Activated T-cell treated with anti-CD3 and anti-CD28 coated beads, Interleukin-2, amount 50 U/mL, for 48 hours (primary cell): ENCODE results near the gene FAM163B.
"Not testable (repeated sequence)": the region's sequence is repeated elsewhere in the genome, so short reads cannot be mapped to it uniquely, and the experiment has no call there.

Experiments
- DNase-seq, 2 experiments: peaks; one replicate each; pipeline ENCODE4 v3.0.0-alpha.2; 2020

FAM163B gene

DNA sequence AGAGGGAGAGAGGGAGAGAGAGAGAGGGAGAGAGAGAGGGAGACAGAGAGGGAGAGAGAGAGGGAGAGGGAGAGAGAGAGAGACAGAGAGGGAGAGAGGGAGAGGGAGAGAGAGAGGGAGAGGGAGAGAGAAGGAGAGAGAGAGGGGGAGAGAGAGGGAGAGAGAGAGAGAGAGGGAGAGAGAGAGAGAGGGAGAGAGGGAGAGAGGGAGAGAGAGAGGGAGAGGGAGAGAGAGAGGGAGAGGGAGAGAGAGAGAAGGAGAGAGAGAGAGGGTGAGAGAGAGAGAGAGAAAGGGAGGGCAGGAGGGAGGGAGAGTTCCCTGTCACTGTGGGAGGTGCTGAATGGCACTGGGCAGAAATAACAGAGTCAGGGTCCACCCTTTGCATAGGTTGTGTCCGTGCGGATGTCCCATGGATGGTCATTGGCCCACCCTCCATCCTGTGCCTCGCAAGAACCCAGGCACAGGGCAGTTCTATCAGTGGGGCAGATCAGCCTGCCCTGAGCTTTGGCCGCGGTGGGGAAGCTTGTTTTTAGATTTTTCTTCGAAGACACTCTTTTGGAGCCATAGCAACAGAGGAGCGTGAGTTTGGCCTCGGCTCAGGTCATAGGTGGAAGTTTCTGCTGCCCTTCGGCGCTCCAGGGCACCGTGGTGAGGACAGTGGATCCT, 44.6 kb downstream of the FAM163B start:
- no peak for DNase-seq

DNA sequence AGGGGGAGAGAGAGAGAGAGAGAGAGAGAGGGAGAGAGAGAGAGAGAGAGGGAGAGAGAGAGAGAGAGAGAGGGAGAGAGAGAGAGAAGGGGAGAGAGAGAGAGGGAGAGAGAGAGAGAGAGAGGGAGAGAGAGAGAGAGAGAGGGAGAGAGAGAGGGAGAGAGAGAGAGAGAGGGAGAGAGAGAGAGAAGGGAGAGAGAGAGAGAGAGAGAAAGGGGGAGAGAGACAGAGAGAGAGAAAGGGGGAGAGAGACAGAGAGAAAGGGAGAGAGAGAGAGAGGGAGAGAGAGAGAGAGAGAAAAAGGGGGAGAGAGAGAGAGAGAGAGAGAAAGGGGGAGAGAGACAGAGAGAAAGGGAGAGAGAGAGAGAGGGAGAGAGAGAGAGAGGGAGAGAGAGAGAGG, 45.4 kb downstream of the FAM163B start:
- not testable (repeated sequence) for DNase-seq

DNA sequence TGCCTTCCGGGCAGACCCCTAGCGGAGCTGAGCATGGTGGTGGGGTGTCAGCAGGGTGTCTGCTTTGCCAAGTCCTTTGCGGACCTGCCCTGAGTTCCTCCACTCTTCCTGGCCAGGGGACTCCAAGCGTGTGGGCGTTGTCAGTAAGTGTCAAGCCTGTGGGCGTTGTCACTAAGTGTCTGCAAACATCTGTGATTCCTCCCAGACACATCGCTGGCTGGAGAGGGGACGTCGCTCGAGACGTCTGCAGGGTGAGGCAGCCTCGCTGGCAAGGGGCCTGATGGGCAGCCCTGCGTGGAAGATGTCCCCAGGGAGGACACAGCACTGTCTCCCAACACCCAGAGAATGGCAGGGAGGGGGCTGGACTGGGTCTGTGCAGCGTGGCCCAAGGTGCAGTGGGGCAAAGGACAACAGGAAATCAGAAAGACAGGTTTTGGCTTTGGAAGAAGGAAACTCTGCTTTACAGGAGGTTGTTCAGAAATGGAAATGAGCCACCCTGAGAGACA, 45.8 kb downstream of the FAM163B start:
- DNase-seq = no peak

DNA sequence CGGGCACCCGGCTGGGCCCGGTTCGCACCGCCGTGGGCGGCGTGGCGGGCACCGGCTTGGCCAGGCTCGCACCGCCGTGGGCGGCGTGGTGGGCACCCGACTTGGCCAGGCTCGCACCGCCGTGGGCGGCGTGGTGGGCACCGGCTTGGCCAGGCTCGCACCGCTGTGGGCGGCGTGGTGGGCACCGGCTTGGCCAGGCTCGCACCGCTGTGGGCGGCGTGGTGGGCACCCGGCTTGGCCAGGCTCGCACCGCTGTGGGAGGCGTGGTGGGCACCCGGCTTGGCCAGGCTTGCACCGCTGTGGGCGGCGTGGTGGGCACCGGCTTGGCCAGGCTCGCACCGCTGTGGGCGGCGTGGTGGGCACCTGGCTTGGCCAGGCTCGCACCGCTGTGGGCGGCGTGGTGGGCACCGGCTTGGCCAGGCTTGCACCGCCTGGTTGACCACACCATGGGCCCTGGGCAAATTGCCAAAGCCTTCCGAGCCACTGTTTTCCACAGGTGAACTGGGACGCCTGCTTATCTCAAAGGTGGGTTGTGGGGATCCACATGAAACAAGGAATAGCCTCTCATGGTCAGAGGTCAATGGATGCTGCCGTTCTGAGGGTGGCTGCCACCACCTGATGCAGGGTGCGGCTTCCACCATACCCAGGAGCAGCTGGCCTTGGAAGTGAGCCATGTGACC, 46.4 kb downstream of the FAM163B start:
- DNase-seq = no peak

DNA sequence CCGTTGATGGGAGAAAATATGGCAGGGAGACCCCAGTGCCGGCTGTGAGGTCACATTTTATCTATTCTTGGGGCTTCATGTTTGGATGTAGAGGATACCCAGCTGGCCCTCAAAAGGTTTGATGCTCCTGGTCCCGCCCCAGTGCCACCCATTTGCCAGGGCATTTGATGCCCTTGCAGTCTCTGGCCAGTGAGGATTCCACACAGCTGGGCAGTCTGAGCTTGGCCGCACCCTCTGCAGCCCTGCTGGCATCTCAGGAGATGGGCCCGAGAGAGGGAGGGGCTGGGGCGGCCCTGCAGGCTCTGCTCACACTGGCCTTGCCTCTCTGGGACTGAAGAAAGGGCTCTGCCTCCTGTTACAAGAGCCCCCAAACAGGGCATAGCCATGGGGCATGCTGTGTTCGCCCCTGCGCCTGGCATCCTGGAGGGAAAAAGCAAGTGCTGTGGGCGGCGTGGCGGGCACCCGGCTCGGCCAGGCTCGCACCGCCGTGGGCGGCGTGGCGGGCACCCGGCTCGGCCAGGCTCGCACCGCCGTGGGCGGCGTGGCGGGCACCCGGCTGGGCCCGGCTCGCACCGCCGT, 47.1 kb downstream of the FAM163B start:
- no peak for DNase-seq

- no peak for DNase-seq
Observed at GRCh38 chr9:133560944-133561343, 48.2 kb downstream of the FAM163B start.

DNA sequence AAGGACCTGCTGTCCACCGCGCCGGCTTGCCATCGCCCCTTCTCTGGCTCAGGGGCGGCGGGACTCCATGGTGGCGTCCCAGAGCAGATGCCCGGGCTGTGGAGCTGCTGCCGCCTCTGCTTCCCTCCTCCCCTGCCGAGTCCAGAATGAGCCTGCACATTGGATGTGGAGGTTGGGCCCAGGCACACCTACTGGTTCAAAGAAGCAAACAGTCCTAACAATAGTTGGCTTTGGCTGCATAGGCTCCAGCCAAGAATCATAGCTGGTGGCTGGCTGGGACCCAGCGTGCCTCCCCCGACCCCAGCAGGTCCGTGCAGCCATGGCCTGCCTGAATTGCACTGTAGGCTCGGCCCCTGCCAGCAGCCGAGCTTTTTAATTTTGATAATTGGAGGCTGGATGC, 48.9 kb downstream of the FAM163B start:
- no peak for DNase-seq

DNA sequence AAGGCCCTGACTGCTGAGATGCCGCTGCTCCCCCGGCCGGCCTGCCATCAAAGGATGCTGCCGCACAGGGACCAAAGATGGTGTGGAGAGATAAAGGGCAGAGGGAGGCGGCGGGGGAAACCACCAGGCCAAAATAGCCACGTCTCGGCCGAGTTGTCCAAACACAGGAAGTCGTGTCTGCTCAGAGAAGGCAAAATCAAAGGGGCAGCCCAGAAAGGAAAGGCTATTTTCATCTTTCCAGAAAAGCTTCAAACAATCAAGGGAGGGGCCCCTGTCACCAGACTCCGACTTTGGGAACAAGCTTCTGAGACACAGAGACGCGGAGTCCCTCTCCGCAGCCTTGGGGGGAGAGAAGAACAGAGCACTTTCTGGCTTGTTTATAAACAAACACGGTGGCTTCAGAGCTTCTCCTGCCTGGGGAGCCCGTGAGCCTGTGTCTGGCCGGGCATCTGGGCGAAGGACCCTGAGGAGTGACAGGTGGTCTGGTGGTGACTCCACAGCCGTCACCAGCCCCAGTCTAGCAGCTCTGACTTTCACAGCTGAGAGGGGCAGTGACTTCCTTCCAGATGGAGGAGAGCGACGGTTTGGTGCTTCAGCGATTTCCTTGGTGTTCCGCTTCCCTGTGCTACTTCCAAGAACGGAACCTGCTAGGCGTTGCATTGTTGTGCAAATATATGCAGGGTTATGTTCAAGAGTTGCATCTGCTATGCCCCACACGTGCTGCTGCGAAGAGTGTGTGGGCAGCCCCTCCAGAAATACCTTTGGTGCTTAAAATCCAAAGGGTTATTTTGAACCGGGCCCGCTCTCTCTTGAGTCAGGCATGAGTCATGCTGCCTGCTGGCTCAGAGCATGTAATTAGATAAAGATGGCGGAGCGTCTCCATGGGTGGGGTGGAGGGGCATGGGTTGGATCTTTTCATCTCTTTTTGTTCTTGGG, 50.7 kb downstream of the FAM163B start:
- DNase-seq = peak; percentile 35 to 44

DNA sequence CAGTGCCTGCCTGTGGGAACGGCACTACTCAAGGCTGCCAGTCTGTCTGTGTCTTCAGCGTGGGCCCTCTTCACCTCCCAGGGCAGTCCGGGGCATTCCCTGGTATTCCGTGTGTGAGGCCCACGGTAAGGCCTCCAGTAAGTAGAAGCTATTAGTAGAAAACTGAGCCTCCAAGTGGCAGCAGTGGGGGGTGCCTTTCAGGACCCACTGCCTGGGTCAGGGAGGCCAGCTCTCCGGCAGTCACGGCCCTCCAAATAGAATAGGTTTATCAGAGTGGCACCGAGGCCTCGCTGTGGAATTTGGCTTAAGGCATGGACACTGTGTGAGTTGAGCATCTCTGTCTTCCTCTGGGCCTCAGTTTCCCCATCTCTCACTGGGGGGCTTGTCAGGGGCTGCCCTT, 51.6 kb downstream of the FAM163B start:
- no peak for DNase-seq

DNA sequence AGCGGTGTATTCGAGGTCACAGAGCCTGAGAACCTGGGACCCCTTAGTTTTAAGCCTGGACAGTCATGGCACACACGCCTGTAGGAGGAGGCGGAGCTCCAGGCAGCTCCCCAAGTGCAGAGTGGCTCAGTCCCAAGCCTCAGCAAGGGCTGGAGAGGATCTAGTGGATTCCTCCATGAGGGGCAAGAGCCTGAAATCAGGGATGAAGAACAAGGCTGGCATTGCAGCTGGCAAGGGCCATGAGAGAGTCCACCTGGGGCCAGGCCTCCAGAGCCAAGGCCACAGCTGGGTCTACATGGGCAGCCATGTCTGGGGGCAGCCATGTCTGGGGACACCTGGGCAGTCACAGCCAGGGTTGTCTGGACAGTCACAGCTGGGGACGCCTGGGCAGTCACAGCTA, 52.8 kb downstream of the FAM163B start:
- DNase-seq = no peak

GRCh38 chr9:133554729-133555128, 54.5 kb downstream of the FAM163B start:
- DNase-seq = no peak

- DNase-seq = no peak
Observed at GRCh38 chr9:133553973-133554713, 55.0 kb downstream of the FAM163B start.

- DNase-seq = no peak
Observed at GRCh38 chr9:133553123-133553522, 56.1 kb downstream of the FAM163B start.

DNA sequence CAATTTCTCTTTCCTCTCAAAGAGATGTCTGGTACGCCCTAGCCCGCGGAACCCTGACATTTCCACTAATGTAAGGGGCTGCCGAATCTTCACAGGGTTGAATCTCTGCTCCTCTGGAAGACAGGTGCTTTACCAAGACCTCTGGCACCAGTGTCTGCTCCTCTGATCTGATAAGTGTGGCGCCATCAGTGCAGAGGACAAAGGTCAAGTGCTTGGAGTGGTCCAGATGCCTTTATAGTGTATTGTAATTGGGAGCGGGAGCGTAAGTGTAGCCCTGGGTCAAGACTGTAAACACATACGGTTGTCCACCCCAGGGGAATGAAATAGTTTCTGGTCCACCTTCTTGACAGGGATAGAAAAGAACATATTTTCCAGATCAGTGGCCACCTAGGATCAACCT, 57.0 kb downstream of the FAM163B start:
- DNase-seq = no peak

DNA sequence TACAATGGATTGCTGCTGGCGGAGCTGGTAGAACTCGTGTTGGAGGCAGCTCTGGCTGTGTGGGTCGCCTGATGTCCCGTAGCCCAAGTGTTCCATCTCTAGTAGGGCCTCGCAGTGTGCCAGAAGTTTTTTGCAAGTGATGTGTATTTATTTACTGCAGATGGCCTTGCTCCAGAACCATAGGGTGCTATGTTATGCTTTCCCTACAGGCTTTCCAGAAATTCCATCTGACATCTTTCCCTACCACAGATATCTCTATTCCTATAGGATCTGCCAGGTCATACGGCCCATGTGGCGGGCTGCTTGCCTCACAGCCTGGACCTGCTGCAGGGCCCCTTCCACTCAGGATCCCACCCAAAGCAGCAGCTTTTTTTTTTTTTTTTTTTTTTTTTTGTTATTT, 57.7 kb downstream of the FAM163B start:
- DNase-seq = no peak

- DNase-seq = no peak
Observed at GRCh38 chr9:133547116-133547515, 62.1 kb downstream of the FAM163B start.

GRCh38 chr9:133546287-133546680, 62.9 kb downstream of the FAM163B start:
- DNase-seq = no peak

DNA sequence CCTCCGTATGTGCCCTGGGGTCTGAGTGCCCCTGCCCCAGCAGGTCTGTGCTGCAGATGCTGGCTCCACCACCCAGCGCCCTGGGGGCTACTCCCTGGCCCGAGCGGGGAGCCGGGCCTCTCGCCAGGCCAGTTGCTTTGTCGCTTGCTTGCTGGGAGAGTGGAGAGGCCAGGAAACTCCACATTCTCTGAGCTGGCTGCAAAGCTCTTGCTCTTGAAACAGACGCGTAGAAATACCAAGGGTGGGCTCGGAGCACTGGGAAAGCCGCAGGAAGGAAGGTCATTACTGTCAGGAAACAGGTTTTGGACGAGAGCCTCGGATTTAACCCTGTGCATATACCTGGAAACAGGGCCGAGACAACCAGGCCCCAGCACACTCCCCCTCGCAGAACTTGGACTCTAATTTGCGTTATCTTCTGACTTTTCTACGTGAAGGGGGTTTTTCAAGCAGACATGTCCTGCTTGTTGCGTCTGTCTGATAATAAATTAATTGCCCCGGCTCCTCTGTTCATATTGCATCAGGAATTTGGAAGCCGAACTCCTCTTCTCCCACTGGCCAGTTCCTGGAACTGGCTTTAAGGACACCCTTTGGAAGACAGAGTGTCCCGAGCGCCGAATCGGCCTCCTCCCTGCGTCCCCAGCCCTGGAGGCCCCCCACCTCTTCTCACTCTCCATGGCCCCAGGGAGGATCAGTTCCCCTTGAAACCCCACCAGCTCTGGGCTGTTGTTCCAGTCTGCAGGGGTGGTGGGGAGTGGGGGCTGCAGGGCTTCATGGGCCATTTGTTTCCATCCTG, 63.5 kb downstream of the FAM163B start:
- no peak for DNase-seq

DNA sequence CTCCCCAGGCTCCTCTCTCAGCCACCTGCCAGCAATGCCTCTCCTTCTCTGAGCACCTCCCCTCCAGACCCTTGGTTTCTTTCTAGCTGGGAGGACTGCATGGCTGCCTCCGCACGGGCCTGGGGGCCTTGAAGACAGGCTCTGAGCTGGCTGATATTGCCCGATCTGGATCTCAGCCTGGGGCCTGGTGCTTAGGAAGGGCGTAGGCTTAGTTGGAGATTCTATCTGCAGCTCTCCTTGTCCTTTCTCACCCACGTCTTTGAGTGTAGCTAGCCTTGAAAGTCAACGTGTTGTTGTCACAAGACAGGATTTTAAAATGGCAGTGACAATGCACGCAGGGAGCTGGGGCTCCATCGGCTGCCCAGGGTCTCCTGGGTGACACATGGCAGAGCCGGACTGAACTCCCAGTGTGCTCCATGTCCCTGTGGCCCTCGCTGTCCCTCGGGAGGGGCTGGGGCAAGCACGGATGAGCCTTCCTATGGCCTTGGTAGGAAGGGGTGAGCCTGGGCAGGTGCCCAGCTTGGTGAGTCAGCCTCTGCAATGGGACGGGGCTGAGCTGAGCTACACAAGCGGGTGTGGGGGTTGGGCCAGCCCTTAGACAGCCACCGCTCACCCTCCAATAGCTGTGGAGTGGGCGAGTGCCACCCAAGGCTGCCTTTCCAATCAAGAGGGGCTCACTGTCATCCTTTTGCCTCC, 65.3 kb downstream of the FAM163B start:
- no peak for DNase-seq

DNA sequence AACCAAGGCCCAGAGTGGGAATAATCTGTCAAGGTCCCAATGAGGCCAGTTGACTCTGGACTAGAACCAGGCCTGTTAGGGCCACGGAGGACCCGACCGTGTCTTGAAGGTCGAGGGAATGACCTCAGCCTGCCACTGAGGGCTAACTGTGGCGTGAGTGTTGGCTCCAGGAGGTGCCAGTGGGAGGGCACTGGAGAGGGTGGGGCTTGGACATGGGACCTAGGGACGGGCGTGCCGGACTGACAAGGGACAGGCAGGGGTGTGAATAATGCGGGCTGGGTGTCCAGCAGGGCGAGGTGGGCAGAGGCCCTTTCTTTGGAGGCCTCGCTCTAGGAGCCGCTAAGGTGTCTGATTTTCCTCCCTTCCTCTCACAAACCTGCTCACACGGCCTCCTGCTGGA, 67.2 kb downstream of the FAM163B start:
- DNase-seq = no peak

GRCh38 chr9:133540698-133541025, 68.5 kb downstream of the FAM163B start:
- DNase-seq = no peak
